Retina (tissue), 1 donor: ENCODE results near the gene PARD3B.

ENCODE experiments used
- DNase-seq: peaks from one replicate; pipeline ENCODE4 v3.0.0-alpha.2; 2016

PARD3B gene

DNA sequence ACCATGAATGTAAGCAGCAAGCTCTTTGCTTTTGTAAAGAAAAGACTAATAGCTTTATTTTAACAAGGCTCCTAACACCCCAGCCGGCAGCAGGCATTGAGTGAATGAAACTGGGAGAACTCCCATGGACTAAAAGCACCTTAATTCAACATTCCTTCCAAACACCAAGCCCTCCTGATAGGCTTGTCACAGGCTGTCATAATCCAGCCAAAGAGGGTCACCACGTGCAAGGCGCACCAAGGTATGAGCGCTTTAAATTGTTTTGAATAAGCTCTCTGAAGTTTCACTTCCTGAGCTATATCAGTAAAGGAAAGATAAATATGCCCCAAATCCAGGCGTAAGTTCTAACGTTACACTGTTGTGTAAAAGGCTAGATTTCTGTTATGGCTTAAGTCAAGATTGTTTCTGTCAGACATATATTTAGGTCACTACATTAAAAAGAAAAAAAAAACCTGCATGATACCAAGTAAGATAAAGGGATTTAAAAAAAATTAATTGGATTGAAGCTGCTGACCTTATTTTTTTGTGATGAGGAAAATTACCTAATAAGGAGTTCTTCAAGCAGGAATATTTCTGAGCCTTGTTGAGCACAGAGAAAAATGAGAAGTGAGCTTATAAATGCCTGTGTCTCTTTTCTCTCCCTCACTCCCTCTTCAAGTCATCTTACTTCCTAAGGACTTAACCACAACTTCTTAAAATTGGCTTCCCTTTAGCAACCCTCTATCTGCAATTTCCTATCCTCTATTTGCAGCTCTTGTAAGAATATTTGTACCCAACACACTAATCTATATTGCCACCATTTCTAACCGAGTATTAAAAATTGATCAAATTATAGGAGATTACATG is 1000.9 kb downstream of the PARD3B start:
- DNase-seq, result no peak

- DNase-seq, result peak; percentile 56
Measured at GRCh38 chr2:205555566-205556230, 1010.4 kb downstream of the PARD3B start.

DNA sequence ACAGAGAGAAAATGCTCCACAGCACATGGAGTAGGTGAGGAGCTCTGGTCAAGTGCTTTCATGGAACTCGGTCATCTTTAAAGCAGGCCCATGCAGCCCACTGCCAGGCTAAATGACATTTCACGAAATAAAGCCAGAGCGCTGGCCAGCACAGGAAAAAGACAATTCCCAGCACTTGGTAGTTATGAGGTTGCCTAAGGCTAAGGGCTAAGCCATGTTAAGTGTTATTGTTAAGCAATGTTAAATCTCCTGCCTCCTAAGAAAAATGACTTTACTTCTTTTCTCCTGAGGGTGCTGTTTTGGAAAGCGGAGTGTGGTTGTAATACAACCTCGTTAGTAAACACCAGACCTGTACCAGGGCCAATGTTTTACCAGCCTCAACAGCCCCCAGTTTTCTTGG is 1011.1 kb downstream of the PARD3B start:
- DNase-seq, result peak; percentile 34

- peak; percentile 62 for DNase-seq
Measured at GRCh38 chr2:205556841-205557539, 1011.7 kb downstream of the PARD3B start.

DNA sequence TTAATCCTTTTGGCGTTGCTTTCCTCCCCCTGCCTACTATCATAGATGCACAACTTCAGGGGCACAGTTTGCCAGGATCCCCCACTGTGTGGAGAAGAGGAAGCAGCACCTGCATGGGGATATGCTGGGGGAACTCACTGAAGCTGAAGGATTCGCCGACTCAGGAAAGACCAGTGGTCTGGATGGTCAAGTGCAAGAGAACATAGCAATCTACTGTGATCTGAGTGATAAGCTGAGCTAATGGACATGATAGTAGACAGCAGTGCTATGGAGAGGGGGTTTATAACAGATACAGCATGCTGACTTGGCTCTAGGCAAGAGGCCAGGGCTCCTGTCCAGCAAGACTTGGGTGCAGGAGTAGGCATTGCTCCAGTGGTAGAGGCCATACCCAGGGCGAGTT is 1012.6 kb downstream of the PARD3B start:
- no peak for DNase-seq

GRCh38 chr2:205561441-205561840 is 1016.2 kb downstream of the PARD3B start:
- DNase-seq, result no peak

GRCh38 chr2:205563646-205564045 is 1018.4 kb downstream of the PARD3B start:
- DNase-seq, result no peak

GRCh38 chr2:205564346-205565141 is 1019.3 kb downstream of the PARD3B start:
- DNase-seq, result no peak

GRCh38 chr2:205565142-205565522 is 1019.9 kb downstream of the PARD3B start:
- no peak for DNase-seq

DNA sequence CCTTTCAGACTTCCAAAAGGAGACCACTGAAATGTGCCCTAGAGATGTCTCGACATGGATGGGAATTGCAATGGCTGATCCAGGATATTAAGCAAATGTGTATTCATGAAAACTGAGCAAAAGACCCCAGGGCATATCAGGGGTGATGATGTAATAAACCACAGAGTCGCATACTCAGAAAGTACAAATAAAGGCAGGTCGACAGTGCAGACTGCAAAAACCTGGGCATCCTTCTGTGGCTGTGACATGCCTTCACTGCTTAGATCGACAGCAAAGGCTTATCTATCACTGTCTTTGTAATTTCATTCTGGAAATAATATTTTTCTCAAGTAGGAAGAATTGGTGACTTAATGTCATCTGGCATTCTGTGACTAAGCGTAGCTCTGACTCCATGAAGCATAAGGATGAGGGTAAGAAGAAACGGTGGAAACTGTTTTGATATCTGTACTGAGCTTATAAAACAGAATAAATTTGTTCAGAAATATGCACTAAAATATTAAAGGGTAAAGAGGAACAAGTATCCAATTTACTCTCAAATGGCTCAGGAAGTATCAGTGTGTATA is 1021.4 kb downstream of the PARD3B start:
- DNase-seq, result no peak

DNA sequence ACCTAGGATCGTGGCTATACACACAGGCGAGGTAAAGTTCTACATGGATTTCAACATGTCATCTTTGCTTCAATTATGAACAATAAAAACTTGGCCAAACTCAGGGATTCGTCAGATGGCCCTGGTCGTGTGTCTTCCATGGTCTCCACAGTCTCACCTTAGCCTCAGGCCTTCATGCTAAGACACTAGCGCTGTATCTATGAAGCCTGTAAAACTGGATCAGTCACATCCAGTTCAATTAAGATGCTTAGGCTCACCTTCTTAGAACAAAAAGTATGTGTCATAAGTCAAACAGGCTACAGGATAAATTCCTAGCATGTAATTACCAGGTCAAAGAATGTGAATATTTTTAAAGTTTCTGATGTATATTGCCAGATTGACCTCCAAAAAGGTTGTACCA is 1023.3 kb downstream of the PARD3B start:
- no peak for DNase-seq

GRCh38 chr2:205570648-205571047 is 1025.4 kb downstream of the PARD3B start:
- DNase-seq, result no peak

DNA sequence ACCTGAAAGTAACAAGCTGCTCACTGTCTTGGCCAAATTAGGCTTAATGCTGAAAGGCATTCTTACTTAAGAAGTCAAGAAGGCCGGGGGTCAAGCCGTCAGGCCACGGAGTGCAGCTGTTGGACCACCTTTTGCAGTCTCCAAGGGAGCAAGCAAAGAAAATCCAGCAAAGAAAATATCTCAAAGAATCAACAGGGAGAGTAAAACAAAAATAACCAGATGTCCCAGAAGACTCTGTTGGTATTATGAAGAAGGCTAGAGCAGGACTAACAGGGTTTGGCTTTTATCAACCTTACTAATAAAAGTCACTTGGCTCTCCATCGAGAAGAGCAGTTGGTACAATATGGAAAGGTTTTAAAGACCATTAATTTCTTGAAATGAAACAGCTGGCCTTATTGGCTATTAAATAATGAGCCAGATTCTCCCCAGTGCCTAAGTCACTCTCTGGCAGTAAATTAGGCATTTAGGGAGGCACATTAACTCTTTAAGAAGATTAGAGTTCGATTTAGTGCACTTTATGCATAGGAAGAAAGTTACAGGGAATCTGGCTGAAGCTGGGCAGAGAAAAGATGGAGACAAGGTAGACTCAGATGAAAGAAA is 1026.2 kb downstream of the PARD3B start:
- DNase-seq, result no peak

- no peak for DNase-seq
Measured at GRCh38 chr2:205574001-205574400, 1028.7 kb downstream of the PARD3B start.

- no peak for DNase-seq
Measured at GRCh38 chr2:205579335-205579734, 1034.1 kb downstream of the PARD3B start.

DNA sequence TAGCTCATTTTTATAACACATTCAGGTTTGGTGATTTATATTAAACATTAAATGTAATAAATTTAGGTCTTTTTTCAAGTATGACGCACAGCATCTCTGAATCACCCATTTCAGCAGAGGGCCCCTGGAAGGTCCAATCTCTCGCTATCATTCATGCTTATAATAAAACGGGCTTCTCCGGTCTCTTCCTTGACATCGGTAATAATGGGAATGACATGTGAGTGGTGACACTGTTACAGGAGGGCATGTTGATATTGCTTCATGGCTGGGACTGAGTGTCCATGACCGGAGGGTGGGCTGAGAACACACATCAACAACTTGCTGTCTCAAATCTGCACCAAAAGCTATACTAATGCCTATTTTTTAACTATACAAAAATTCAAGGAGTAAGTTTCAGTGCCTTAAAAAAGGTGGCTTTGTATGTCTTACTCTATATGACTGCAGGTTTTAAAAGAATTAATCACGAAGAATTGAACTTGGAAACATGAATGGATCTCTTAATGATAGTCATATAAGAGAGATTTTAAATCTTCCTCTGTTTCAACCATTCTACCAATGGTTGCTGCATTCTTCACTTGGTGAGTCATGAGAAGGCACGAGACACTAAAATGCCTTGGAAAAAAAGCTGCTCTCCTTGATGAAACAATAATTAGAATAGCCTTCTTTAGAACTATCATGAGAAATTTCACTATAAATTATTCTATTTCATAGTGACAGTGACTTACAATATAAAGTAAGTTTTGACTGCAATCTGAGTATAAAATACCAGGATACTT is 1035.1 kb downstream of the PARD3B start:
- DNase-seq, result no peak

GRCh38 chr2:205582366-205582765 is 1037.1 kb downstream of the PARD3B start:
- no peak for DNase-seq

DNA sequence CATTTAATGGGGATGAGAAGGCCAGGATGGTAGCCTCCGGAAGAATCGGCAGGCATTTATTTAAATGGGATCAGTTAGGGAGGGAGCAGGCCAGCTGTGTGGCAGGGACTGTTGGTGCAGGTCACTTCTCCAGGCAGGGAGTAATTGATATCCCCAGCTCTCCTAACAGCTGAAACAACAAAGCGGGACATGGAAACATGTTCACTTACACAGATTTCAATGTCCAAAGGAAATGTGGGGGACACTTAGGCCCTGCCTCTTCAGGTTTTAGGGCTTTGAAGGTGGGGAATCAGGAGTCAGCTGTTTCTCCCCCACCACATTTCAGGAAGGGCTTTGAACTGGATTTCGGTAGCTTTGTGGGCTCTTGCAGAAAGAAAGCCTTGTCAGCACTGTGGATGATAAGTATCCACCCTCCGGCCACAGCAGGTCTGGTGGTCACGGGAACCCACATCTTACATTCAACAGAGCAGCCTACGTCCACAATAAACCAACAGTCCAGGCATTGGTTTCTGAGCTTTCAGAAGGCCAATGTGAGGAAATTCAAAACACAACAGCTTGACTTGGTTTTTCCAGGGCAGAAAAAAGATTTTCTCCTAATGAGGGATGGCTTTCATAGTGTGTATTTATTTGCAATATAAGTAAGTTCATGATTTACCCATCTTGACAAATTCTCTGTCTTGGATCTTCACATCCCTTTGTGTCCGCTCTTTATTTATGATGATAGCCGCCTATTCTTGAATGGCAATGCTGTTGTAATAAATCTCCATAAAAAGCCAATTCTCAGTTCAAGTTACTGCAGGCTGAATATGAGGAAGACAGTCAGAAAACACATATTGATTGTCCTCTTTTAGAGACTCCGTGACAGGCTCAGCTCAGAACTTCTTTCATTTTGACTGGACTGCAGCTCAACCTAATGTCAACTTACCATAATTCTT is 1040.4 kb downstream of the PARD3B start:
- no peak for DNase-seq

DNA sequence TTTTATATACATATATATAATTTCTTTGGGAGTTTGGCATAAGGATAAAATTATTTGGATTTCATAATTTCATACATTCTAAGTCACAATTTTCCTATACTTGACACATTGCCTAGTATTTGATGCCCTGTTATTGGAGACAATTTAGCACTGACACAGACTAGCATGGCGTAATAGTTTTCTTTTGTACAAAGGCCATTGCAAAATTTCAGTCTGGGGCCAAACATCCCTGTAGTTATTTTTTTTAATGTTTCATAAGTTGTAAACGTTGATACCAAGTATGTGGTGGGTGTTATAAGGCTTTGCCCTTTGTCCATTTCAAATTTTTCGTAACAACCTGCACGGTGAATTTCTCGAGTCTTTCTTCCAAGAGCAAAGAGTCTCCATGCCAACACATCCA is 1041.4 kb downstream of the PARD3B start:
- DNase-seq, result no peak

DNA sequence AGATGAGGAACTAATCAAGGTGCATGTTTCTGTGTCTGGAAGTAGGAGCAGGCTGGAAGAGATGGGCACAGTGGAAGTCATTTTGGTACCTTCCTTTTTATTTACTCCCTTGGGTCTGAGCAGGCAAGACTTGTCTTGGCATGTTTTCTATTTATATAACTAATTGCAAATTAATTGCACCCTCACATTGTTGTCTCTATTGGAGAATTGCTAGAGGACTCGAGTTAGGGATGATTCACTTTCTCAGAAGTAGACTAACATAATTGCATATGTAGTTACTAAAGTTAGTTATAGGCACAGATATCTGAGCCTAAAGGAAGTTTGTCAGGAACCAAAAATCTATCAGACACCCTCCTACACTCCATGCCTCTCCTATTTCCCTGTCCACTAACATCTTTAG is 1044.2 kb downstream of the PARD3B start:
- no peak for DNase-seq
